SKM-1 (cell line): ENCODE results near the gene PPIH.
A peak's percentile ranks its signal among the peaks of the same experiment; 100 is the strongest.
"Not testable (repeated sequence)": the region's sequence is repeated elsewhere in the genome, so short reads cannot be mapped to it uniquely, and the experiment has no call there.

Experiments used
- DNase-seq: peaks from one replicate; lab custom pipeline; 2025; ENCODE audit not compliant: unreplicated experiment; lab: John Stamatoyannopoulos, UW

Gene PPIH

GRCh38 chr1:42657981-42658876, at the start of gene PPIH:
TSS of gene PPIH (plus strand) at chr1:42658423. CDS start at chr1:42658447, 24 bp downstream.
- peak; percentile 93 for DNase-seq

- DNase-seq = no peak
These were observed 44.5 kb upstream of the PPIH start for GRCh38 chr1:42613803-42614131.

- DNase-seq = no peak
These were observed 39.4 kb upstream of the PPIH start for GRCh38 chr1:42618866-42619265.

- no peak for DNase-seq
These were observed 37.9 kb upstream of the PPIH start for GRCh38 chr1:42620307-42620706.

- not testable (repeated sequence) for DNase-seq
These were observed 37.0 kb upstream of the PPIH start for GRCh38 chr1:42621180-42621579.

- DNase-seq = not testable (repeated sequence)
These were observed 31.0 kb upstream of the PPIH start for GRCh38 chr1:42627205-42627604.

GRCh38 chr1:42639116-42639515, 19.1 kb upstream of the PPIH start:
- DNase-seq = no peak

- DNase-seq = no peak
These were observed 12.2 kb upstream of the PPIH start for GRCh38 chr1:42646056-42646455.

GRCh38 chr1:42657201-42657600, 1.0 kb upstream of the PPIH start:
- DNase-seq = no peak

- DNase-seq = no peak
These were observed 684 bp downstream of the PPIH start for GRCh38 chr1:42658877-42659337.

GRCh38 chr1:42660907-42661500, 2.8 kb downstream of the PPIH start:
- no peak for DNase-seq

GRCh38 chr1:42669936-42670335, 11.7 kb downstream of the PPIH start:
- DNase-seq = no peak

- DNase-seq = no peak
These were observed 12.2 kb downstream of the PPIH start for GRCh38 chr1:42670425-42670824.

- no peak for DNase-seq
These were observed 16.0 kb downstream of the PPIH start for GRCh38 chr1:42674214-42674613.

- no peak for DNase-seq
These were observed 16.5 kb downstream of the PPIH start for GRCh38 chr1:42674682-42675081.

GRCh38 chr1:42675467-42675866, 17.2 kb downstream of the PPIH start:
- no peak for DNase-seq

- no peak for DNase-seq
These were observed 18.4 kb downstream of the PPIH start for GRCh38 chr1:42676534-42677087.

- no peak for DNase-seq
These were observed 21.3 kb downstream of the PPIH start for GRCh38 chr1:42679364-42679983.

GRCh38 chr1:42680055-42680454, 21.8 kb downstream of the PPIH start:
- DNase-seq = no peak

- DNase-seq = no peak
These were observed 22.9 kb downstream of the PPIH start for GRCh38 chr1:42680921-42681683.
